C1 segment of cervical spinal cord (tissue), 14 donors: ENCODE measurements around the gene FLRT1.
A peak's percentile ranks its signal among the peaks of the same experiment; 100 is the strongest.
"Not testable (repeated sequence)": the region's sequence is repeated elsewhere in the genome, so short reads cannot be mapped to it uniquely, and the experiment has no call there.

Experiments
- DNase-seq, 14 donors: peaks; one replicate each; lab custom pipeline; 2025; lab: John Stamatoyannopoulos, UW

FLRT1 gene

DNA sequence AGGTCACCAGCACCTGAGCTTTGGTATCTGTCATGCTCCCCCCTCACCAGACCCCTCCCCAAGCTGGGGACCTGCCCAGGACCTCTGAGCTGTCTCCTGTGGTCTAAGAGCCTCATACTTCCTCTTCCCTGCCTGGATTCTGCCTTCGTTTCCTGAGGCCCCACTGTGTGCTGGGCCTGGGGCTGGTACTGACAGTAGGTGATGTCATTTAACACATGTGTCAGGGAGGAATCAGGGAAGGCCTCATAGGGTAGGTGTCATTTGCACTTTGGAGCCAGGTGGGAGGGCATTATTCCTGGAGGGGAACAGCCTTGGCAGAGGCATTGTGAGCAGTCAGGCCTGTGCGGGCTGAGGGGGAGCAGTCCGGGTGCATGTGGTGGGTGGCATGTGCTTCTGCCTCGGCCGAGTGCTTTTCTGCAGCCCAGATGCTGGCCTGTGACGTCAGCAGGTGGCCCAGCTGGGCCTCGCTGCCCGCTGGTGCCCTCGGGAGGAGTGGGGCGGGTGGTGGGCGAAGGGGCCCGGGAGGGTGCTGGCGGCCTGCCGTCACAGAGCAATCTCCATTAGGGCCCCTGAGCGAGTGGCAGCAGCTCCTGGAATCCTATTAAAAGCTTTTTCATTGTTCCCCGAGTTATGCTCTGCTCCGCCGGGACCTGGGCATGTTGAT, 9.1 kb downstream of the FLRT1 start:
- DNase-seq, result peak in 9 of 14 donors; percentile 22 to 71 (median 51)

DNA sequence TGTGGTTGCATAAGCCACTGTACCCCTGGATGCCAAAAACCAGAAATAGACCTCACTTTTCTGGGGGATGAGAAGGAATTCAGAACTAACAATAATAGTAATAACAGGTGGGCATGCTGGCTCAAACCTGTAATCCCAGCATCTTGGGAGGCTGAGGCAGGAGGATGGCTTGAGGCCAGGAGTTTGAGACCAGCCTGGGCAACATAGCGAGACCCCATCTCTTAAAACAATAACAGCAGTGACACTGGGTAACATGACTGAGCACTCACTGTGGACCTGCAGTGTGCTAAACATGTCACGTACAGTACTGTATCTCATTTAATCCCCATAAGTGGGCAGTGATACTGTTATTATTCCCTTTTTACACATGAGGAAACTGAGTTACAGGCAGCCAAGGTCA, 10.0 kb downstream of the FLRT1 start:
- DNase-seq, result no peak

DNA sequence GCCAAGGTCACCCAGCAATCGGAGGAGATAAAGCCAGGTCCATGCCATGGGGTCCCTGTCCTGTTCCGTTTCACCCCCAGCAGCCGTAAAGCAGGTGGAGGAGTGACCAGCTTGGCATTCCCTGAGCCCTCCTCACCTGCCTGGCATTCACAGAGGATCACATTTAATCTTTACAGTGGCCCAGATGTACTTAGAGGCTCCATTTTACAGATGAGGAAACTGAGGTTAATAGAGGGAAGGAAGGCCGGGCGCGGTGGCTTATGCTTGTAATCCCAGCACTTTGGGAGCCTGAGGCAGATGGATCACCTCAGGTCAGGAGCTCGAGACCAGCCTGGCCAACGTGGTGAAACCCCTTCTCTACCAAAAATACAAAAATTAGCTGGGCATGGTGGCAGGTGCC, 11.6 kb downstream of the FLRT1 start:
- DNase-seq, result not testable (repeated sequence)

DNA sequence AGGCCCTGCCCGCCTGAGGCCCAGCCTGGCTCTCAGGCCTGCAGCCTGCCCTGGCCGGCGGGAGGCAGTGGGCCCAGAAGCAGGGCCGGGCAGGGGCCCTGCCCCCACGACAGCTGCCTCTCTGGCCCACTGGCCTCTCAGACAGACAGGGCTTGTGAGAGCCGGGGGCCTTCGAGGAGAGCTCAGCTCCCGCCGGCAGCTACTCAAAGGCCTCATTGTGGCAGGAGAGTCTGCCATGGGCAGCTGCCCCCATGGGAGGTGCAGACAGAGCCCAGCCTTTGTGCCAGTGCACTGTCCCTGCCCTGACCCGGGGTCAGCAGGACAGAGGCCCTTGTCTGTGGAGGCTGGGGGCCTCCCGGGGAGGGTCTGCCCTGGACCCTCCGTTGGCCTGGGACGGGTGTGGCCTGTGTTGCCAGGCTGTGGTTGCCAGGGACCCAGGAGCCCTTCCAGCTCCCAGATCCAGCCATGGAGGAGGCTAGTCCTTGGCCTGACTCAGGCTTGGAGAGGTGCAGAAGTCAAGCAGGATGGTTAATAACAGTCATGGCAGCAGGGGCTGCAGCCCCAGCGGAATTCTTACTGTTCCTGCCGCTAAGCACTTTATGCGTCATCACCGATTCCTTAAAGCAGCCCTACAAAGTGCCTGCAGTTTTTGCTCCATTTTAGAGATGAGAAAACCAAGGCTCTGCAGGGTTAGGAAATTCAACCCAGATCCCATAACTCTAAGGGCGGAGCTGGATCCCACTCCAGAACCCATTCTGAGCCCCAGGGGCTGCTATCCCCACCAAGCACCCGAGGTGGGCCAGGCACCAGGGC, 12.5 kb downstream of the FLRT1 start:
- DNase-seq, result peak in 13 of 14 donors; percentile 70 to 98 (median 88)

DNA sequence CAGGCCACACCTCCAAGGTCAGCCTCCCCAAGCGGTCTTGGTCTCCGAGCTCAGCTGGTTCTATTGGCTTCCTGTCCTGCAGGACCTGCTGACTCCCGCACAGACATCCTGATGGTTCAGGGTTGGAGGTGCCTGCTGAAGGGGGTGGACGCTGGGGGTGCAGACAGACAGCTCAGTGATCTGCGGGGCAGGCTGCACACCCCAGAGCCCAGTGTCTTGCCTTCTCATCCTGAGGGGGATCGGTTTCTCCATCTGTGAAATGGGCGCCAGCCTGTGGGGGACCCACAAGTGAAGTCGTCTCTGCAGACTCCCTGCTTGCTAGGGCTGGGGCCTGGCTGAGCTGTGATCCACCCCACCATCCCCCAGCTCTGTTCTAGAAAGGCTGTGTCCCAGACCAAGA, 13.8 kb downstream of the FLRT1 start:
- DNase-seq, result no peak

DNA sequence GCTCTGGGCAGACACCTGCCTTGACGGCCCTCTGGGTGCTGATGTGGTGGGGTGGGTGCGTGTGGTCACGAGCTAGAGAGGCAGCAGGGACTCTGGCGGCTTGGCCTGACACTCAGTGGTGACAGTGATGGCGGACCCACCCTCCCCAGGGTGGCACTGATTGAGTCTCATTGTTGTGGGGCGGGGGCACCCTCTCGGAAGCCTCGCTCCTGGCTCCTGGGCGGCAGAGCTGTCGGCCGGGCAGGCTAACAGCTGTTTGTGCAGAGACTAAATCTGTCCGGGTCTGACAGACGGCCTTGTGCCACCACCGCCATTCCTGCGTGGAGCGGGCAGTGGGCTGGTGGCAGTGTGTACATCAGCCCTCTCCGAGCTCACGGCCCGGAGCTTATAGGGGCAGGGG, 15.6 kb downstream of the FLRT1 start:
- no peak for DNase-seq

DNA sequence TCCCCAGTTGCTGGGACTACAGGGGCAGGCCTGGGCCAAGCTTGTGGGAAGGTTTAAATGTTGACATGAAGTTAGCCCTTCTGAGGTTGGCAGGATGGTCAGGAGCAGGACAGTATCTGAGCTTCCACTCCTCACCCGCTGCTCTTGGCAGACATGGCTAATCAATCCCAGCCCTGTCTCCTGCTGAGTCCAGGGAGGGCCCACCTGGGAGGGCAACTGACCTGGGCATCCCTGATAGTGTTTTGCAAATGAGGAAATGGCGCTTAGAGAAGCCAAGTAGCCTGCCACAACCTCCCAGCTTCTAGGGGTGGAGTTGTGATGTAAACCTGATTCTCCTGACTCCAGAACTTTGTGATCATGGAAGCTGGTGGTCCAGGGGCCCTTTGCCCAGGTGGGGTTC, 16.7 kb downstream of the FLRT1 start:
- no peak for DNase-seq

DNA sequence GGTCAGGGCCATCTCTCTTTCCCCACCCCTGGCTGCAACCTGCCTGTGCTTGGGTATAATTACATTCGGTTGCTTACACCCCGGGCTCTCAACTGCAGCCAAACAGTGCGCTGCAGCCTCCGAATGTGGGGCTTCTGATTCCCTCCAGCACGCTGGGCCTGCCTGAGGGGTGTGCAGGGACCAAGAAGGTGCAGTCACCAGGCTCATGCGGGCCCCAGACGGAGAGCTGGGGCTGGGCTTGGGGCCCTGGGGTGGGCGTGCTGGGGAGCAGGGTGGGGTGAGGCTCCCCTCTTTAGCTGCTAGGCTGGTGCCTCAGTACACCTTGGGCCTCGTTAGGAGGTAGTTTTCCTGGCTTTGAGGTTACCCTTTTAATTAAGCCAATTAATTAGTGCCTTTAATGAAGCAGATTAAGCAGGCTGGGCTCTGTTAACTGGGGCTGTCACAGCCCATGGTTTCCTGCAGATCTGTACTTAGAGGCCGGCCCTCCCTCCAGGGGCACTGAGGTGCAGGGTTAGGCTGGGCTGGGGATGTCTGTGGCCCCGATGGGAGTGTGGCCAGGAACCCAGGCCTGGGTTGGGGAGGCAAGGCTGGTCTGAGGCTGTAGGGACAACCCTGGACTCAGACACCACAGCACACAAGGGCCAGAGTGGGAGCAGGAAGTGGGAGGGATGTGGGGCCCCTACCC, 17.3 kb downstream of the FLRT1 start:
- DNase-seq, result no peak

DNA sequence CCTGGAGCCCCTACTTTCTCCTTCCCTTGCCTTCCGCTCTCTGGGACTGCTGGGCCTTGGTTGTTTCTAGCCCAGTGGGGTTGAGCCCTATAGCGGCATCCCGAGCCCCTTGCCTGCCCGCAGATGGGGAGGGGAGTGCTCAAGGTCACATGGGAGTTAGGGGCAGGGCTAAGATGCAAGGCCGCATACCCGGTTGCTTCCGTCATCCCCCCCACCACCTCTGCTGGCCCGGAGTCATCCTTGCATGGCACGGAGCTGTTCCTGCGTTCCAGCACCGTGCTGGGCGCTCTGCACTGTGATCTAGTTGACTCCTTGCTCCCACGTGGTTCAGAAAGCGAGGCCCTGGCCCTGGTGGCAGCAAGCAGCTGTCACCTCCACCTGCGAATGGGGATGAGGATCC, 18.0 kb downstream of the FLRT1 start:
- no peak for DNase-seq

DNA sequence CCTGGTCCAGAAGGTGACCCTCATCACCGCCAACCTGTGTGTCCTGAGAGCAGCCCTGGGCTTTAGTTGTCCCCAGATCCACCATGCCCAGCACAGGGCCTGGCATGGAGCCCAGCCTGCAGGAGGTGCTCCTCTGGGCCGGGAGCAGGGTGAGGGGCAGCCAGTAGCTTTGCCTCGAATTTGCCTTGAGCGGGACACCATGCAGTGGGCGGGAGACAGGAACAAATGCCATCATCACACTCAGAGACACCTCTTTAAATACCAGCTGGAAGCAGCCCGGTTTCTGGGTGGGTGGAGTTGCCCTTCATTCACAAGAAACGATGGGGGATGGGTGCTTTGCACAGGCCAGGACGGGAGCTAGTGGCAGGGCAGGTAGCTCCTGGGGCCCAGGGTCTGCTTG, 19.3 kb downstream of the FLRT1 start:
- DNase-seq, result peak in 1 of 14 donors; percentile 22

DNA sequence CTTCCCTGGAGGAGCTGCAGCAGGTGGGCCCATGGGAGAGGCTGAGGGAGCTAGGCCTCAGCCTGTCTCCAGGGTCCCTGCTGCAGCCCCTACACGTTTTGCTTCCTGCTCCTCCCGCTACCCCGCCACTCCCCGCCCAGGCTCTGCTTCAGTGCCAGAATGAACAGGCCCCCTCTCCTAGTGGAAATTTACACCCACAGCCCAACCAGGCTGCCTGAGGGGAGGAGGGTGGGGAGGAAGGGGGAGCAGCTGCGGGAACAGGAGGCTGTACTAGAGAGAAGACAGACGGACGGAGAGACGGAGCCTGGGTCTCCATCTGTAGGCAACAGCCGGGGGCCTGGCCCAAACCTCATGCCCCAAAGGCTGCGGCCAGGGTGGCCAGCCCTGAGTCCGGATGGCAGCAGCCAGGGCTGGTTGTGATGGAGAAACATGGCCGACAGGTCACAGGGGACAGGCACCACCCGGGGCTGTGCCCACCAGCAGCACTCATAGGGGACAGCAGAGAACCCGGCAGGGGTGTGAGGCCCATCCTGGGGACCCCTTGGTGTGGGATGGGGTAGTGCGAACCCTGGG, 20.6 kb downstream of the FLRT1 start:
- DNase-seq, result peak in 6 of 14 donors; percentile 13 to 81 (median 29)

DNA sequence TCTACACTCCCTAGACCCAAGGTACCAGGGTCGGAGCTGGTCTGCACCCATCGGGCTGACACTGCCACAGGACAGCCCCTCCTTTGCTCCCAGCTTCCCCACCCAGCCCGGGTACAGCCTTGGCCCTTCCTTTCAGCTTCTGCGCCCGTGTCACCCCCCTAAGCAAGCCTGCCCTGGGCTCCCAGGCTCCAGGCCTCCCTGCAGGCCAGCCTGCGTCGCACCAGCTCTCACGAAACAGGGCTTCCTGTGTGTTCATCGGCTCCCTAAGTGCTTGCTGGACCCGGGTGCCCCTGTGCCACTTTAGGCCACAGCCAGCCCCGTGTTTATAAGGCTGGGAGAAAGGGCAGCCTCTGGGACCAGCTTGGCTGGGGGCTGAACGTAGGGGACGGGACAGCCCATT, 21.1 kb downstream of the FLRT1 start:
- DNase-seq, result no peak

DNA sequence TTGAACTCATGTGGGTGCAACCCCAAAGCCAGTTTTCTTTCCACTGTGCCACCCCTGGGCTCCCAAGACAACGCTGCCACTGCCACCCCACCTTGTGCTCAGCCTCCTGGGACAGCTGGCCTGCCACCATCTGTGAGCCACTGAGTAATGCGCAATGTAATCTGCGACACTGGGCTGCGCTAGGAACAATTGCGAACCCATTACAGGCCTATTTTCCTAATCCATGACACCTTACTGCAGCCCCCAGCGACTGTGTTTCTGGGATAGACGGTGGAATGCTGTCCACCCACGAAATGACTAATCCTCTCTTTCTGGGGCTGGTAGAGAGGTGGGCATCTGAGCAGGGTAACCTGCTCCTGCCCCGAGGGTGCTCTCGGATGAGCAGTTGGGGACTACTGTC, 22.2 kb downstream of the FLRT1 start:
- no peak for DNase-seq

DNA sequence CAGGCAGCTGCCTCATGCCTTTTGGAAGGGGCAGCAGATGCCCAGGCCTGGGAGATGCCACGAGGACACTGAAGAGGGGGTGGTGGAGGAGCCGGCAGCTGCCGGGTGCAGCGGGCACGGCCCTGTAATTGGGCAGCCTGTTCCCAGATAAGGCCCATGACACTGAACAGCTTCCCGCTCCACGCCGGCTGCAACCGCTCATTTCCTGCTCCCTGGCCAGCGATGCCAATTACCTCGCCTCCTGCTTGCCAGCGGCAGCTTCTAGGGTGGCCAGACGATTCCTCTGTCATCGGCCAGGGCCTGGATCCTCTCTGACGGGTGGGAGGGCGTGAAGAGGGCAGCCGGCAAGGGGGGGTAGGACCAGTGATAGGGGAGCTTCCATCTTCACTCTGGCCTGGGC, 22.8 kb downstream of the FLRT1 start:
- peak in 4 of 14 donors; percentile 20 to 58 (median 37) for DNase-seq

DNA sequence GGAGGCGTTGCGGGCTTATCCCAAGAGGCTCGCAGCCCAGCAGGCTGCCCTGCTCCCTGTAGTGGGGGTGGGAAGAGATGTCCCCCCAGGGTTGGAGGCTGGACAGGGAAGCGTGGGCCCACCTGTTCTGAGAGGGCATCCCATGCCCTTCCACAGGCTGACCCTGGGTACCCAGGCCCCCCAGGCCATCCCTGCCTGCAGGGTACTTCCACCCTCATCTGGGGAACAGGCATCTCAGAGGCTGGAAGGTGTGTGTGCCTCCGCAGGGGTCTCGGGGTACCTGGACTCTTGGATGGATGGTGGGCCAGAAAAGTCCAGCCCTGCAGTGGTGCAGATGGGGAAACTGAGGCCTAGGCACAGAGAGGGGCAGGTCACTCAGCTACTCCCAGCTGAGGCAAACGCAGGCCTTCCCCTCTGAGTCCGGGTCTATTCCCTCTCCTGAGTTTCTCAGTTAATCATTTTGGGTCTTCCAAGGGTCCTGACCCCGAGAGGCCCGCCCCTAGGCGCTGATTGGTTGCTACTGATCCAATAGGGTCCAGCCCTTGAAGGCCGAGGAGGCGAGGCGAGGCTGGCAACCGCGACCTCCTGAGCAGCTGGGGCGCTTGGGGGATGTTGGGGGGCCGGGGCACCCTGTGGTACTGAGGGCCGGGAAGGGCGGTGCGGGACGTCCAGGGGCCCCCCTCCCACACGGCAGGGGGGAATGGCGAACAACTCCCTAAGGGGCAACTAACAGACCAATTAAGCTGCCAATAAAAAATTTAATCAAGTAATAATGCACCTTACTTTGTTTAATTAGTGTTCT, 23.8 kb downstream of the FLRT1 start:
- DNase-seq, result no peak

DNA sequence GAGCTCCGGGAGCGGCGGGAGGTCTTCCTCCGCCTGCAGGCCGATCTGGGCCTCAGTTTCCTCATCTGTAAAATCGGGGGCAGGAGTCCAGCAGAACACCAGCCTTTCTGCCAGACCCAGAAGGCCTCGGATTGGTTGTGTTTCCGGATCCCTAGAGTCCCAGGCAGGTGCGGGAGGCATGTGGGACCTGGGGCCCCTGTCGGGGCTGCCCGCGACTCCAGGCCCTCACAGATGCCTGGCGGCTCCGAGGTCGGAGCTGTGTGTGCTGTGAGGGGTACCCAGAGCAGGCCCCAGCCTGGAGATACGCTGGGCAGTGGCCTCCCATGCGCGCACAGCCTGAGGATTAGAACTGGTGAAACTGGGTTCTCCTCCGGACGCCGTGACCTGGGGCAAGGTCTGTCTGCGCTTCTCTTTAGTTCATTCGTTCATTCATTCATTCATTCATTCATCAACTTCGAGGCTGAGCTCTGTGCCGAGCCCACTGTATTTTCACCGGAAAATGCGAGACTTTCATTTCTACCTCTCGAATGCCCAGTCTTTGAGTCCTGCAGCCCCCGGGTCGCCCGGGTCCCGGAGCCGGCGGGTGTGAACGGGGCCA, 24.6 kb downstream of the FLRT1 start:
- DNase-seq, result no peak

DNA sequence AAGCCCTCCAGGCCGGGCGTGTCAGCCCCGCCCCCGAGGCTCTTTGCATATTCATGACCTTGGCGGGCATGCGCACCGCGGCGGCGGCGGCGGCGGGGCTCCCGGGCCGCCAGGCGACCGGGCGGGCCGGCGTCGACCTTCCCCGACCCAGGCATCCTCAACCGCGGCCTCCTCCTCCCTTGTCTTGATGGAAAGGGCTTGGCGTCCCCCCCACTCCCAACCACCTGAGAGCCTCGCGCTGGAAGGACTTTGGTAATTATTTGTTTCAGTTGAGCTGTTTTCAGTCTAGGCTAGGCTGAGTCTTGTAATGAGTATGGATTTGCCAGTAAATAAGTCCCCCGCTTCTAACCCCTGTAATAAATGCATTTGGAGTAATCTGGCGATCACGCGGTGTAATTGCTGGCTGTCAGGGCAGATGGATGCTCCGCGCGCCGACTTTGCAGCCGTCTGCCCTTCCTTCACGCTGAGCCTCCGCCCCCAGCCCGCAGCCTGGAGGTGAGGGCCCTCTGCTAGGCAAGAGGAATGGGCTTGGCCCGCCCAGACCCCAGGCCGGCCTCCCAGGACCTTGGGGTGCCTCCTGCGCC, 25.2 kb downstream of the FLRT1 start:
- peak in 11 of 14 donors; percentile 25 to 76 (median 38) for DNase-seq

DNA sequence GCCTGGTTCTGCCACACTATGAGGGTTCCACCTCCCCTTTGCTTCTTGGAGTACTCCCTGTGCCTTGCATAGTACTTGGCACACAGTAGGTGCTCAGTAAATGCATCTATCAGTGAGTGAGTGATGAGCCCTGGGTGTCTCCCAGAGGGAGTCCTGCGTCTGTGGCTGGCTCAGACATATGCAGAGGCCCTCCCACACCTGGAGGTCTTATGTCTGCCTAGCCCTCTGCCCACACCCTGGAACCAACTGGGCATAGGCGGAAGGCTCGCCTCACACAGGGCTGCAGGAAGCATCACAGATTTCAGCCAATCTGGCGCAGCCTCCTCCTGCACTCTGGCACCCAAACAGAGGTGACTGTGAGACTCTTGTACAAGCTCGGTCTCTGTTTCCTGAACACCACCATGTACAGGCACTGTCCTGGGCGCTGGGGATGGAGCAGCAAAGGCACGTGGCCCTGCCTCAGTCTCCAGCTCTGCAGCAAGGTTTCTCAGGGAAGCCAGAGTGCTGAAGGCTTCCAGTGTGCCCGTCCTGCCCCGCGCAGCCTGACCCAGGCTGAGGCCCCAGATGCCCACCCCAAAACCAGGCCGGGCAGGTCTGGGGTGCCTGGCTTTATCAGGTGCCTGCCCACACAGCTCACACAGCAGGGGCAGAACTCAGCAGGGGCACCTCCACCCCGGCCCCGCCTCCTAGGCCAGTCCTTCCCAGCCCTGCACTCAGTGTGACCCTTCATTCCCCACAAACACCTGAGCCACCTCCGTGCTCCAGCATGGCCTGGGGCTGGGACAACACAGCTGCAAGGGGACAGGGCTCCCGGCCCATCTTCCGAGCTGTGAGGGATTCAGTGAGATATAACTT, 26.7 kb downstream of the FLRT1 start:
- DNase-seq, result peak in 1 of 14 donors; percentile 49

DNA sequence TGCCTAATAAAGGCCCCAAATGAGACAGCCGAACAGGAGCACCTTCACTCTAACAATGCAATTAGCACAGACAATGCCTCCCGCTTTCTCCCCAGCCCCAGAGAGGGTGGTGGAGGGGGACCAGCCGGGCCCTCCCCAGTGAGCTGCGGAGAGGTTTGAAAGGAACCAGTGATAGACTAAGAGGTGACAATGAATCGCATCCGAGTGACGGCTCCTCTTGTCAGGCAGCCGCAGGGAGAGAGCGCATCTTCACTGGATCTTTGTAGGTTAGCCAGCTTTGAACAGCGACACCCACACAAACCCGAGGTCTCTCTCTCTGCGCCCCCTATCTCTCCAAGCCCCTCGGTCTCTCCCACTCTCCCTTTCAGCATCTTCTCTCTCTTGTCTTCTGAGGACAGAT, 28.0 kb downstream of the FLRT1 start:
- DNase-seq, result peak in 1 of 14 donors; percentile 49
